GM12878 (cell line): ENCODE results near the gene TPGS2.

Experiments used
- CTCF ChIP-seq, 3 experiments: IDR thresholded peaks in 2 of 3; conservative IDR thresholded peaks in 1 of 3; 2 replicates each; pipeline ENCODE4 v1.5.1; 2011; ENCODE audit warnings: low read depth in 3 of 3, low read length in 3 of 3, mild to moderate bottlenecking in 3 of 3, control low read depth in 2 of 3, moderate library complexity in 2 of 3, inconsistent platforms in 1 of 3, mixed read lengths in 1 of 3; ENCODE audit not compliant: control insufficient read depth in 2 of 3, insufficient read depth in 1 of 3; ENCODE audit errors: extremely low read depth in 1 of 3
- EZH2 ChIP-seq: IDR thresholded peaks from 2 replicates; pipeline ENCODE4 v1.6.1; 2012; ENCODE audit warnings: low read depth, mild to moderate bottlenecking, control low read depth, inconsistent platforms, low read length, borderline replicate concordance; ENCODE audit not compliant: control insufficient read depth
- HDAC6 ChIP-seq: fragments of 200-600 bp; sonication (generic); IDR thresholded peaks from one replicate; pipeline ENCODE4 v1.8.0; 2017; ENCODE audit warnings: antibody characterized with exemption; ENCODE audit not compliant: unreplicated experiment
- JUND ChIP-seq: IDR thresholded peaks from 2 replicates; pipeline ENCODE4 v1.6.1; 2012; ENCODE audit warnings: low read depth, mild to moderate bottlenecking, low read length, improper control_type of control experiment, moderate library complexity
- MTA3 ChIP-seq: IDR thresholded peaks from 2 replicates; pipeline ENCODE4 v1.6.1; 2012; ENCODE audit warnings: low read length, inconsistent platforms, borderline replicate concordance
- PKNOX1 ChIP-seq: fragments of 450-650 bp; IDR thresholded peaks from 2 replicates; pipeline ENCODE4 v1.6.1; 2016; ENCODE audit warnings: mild to moderate bottlenecking
- POLR2A ChIP-seq: IDR thresholded peaks from 2 replicates; pipeline ENCODE4 v1.6.1; 2011; ENCODE audit warnings: low read depth, mild to moderate bottlenecking, low read length
- RCOR1 ChIP-seq: conservative IDR thresholded peaks from 2 replicates; pipeline ENCODE4 v1.6.1; 2012; ENCODE audit warnings: low read depth, low read length, improper control_type of control experiment
- TCF12 ChIP-seq: IDR thresholded peaks from 2 replicates; pipeline ENCODE4 v1.6.1; 2011; ENCODE audit warnings: low read depth, mild to moderate bottlenecking, low read length
- WRNIP1 ChIP-seq: IDR thresholded peaks from 2 replicates; pipeline ENCODE4 v1.6.1; 2011; ENCODE audit warnings: low read depth, low read length, improper control_type of control experiment, borderline replicate concordance
- ZBTB11 ChIP-seq: fragments of 450-650 bp; formaldehyde crosslinking; IDR thresholded peaks from 2 replicates; pipeline ENCODE4 v1.5.0; 2022; ENCODE audit warnings: mild to moderate bottlenecking, missing genetic modification characterization
- ZNF207 ChIP-seq: fragments of 450-650 bp; IDR thresholded peaks from 2 replicates; pipeline ENCODE4 v1.6.1; 2014; ENCODE audit warnings: antibody characterized with exemption, mild to moderate bottlenecking, borderline replicate concordance
- ZNF274 ChIP-seq: IDR thresholded peaks from one replicate; pipeline ENCODE4 v1.8.0; 2011; ENCODE audit not compliant: insufficient read length, insufficient read depth

- TF ChIP-seq PKNOX1 (no peak), EZH2 (no peak), TCF12 (no peak), MTA3 (no peak), CTCF (IDR thresholded peaks at IDR 0.05 in 2 of 3, conservative IDR thresholded peaks at IDR 0.05 in 1 of 3; ENCODE audit: control insufficient read depth in 2 of 3, extremely low read depth in 1 of 3, insufficient read depth in 1 of 3, low read depth in 3 of 3, low read length in 3 of 3) (peak; percentile 26 to 60 (median 43)), JUND (no peak), ZNF207 (no peak), HDAC6 (no peak), POLR2A (no peak), WRNIP1 (no peak), ZBTB11 (CRISPR knock-in tag) (no peak), ZNF274 (no peak), RCOR1 (no peak)
These were observed 59.0 kb downstream of the TPGS2 start for GRCh38 chr18:36769611-36770314.
